ENCODE measurements around the gene ARL13B. TPM values are rescaled to one million over a fixed set of nuclear protein-coding genes. Genes with fewer than 3 reads are reported as not detected.
"Not testable (repeated sequence)": the region's sequence is repeated elsewhere in the genome, so short reads cannot be mapped to it uniquely, and the experiment has no call there.

The ARL13B gene
- total RNA-seq, 1 donor from 2014 or later: 6.7 TPM

- TF ChIP-seq CTCF (conservative IDR thresholded peaks at IDR 0.05; ENCODE audit: low read depth, low read length): no peak
- DNase-seq (ENCODE audit: low read depth): no peak
- H3K4me3 ChIP-seq (ENCODE audit: low read depth, low read length): no peak overlapping the region
Measured at GRCh38 chr3:93961489-93961888, 18.5 kb upstream of the ARL13B start.

GRCh38 chr3:93962798-93963197, 17.2 kb upstream of the ARL13B start:
- TF ChIP-seq CTCF (conservative IDR thresholded peaks at IDR 0.05; ENCODE audit: low read depth, low read length): no peak

GRCh38 chr3:93965106-93965505, 14.8 kb upstream of the ARL13B start:
- H3K4me3 ChIP-seq (ENCODE audit: low read depth, low read length); DNase-seq (ENCODE audit: low read depth): not testable (repeated sequence)

More at GRCh38 chr3:93962798-93963197, 17.2 kb upstream of the ARL13B start:
- H3K4me3 ChIP-seq (ENCODE audit: low read depth, low read length): no peak overlapping the region
- no peak for DNase-seq (ENCODE audit: low read depth)

- no peak overlapping the region for H3K4me3 ChIP-seq (ENCODE audit: low read depth, low read length)
- peak; percentile 61 for DNase-seq (ENCODE audit: low read depth)
- TF ChIP-seq CTCF (conservative IDR thresholded peaks at IDR 0.05; ENCODE audit: low read depth, low read length): no peak
Measured at GRCh38 chr3:93969443-93969842, 10.5 kb upstream of the ARL13B start.

- no peak for DNase-seq (ENCODE audit: low read depth)
- no peak for TF ChIP-seq CTCF (conservative IDR thresholded peaks at IDR 0.05; ENCODE audit: low read depth, low read length)
- no peak overlapping the region for H3K4me3 ChIP-seq (ENCODE audit: low read depth, low read length)
Measured at GRCh38 chr3:93969997-93970396, 10.0 kb upstream of the ARL13B start.

- no peak for TF ChIP-seq CTCF (conservative IDR thresholded peaks at IDR 0.05; ENCODE audit: low read depth, low read length)
- H3K4me3 ChIP-seq (ENCODE audit: low read depth, low read length): peak within 1 kb of the TSS; percentile 68
- DNase-seq (ENCODE audit: low read depth): no peak
Measured at GRCh38 chr3:93973131-93974126, 6.5 kb upstream of the ARL13B start, which contains the start of gene PROS1. TSS of gene PROS1 (minus strand) at chr3:93973896. CDS start at chr3:93973749, 147 bp downstream.

- no peak for TF ChIP-seq CTCF (conservative IDR thresholded peaks at IDR 0.05; ENCODE audit: low read depth, low read length)
Measured at GRCh38 chr3:93981649-93982048, 1.7 kb downstream of the ARL13B start.

More at GRCh38 chr3:93981649-93982048, 1.7 kb downstream of the ARL13B start:
- no peak for DNase-seq (ENCODE audit: low read depth)
- H3K4me3 ChIP-seq (ENCODE audit: low read depth, low read length): no peak overlapping the region

All from epithelial cell of proximal tubule (primary cell).